Mucosa of rectum (tissue), 2 donors: ENCODE measurements around the gene SYNGR2.
A peak's percentile ranks its signal among the peaks of the same experiment; 100 is the strongest.

ENCODE experiments used
- H3K27ac ChIP-seq, 2 donors: one replicate each; pipeline ENCODE4 v1.7.0; 2013; ENCODE audit warnings: inconsistent platforms in 2 of 2, low read depth in 2 of 2, low read length in 2 of 2
- H3K27me3 ChIP-seq, 2 donors: one replicate each; pipeline ENCODE4 v1.7.0; 2013; ENCODE audit warnings: low read length in 2 of 2; ENCODE audit not compliant: control insufficient read depth in 2 of 2, insufficient read depth in 2 of 2
- H3K36me3 ChIP-seq, 2 donors: one replicate each; pipeline ENCODE4 v1.7.0; 2013; ENCODE audit warnings: low read length in 2 of 2; ENCODE audit not compliant: control insufficient read depth in 2 of 2, insufficient read depth in 2 of 2
- H3K4me1 ChIP-seq, 2 donors: one replicate each; pipeline ENCODE4 v1.7.0; 2013; ENCODE audit warnings: low read length in 2 of 2, mild to moderate bottlenecking in 1 of 2; ENCODE audit not compliant: control insufficient read depth in 2 of 2, insufficient read depth in 2 of 2
- H3K4me3 ChIP-seq, 2 donors: one replicate each; pipeline ENCODE4 v1.7.0; 2013; ENCODE audit warnings: low read length in 2 of 2
- H3K9ac ChIP-seq, 2 donors: one replicate each; pipeline ENCODE4 v1.7.0; 2013; ENCODE audit warnings: low read length in 2 of 2, low read depth in 1 of 2, mild to moderate bottlenecking in 1 of 2
- H3K9me3 ChIP-seq, 2 donors: one replicate each; pipeline ENCODE4 v1.7.0; 2013; ENCODE audit warnings: low read length in 2 of 2; ENCODE audit not compliant: control insufficient read depth in 2 of 2
- donor health status: healthy.
- donor health status: Normal muscosa, but diverticular disease.

Gene SYNGR2

DNA sequence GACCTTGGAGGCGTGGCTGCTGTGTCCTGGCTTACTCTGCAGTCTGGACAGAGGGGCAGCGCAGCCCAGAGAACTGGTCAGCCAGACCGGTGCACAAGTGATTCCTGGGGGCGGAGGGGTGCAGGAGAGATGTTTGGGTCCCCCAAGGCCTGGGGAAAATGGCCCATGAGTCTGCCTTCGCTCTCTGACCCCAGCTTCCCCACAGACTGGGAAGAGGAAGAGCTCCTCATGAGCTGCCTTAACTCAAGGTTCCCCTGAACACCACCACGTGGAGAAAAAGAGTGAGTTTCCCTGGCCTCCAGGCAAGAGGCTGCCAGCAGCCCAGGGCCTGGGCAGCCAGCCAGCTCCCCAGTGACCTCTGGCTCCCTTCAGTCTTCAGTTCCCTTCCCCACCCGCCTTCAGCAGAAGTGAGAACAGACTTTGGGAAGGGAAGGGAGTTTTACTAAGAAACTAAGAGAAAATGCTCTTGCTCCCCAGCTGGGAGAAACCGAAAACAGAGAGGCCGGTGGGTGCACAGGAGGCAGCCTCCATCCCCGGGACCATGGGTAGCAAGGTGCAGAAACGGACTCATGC lies 24.1 kb upstream of the SYNGR2 start:
- Histone ChIP-seq H3K9me3 (no peaks in the 10 kb centered on the region), H3K4me1 (peaks cover 58 to 59% of the 10 kb centered on the region in 2 donors), H3K9ac (peak overlapping the region; percentile 26 to 54), H3K27me3 (no peaks in the 10 kb centered on the region), H3K36me3 (no peaks in the 10 kb centered on the region), H3K27ac (peak overlapping the region; percentile 81 to 87), H3K4me3 (peak overlapping the region in 1 of 2 donors; percentile 44)

GRCh38 chr17:78144736-78145641 lies 23.4 kb upstream of the SYNGR2 start:
- Histone ChIP-seq H3K4me1 (peaks cover 58% of the 10 kb centered on the region in 2 donors), H3K27ac (peak overlapping the region; percentile 81 to 87)

DNA sequence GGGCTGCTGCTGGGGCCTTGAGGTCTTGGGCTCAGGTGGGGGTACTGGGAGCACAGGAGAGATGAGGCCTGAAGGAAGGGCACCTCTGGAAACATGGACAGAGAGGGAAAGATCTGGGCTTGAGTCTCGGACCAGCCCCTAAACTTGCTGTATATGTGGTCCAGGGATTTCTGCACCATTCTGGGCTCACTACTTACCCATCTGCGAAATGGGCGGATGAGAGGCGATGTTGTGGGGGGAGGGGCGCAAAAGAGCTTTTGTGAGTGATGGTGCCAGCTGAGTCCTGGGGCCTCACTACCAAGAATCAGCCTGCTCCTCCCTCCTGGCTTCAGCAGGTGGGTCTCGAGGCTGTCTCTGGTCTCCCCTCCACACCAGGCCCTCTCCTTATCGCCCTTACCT lies 21.9 kb upstream of the SYNGR2 start:
- Histone ChIP-seq H3K9me3 (no peaks in the 10 kb centered on the region), H3K27ac (peak overlapping the region in 1 of 2 donors; percentile 52), H3K4me3 (no peak overlapping the region), H3K36me3 (no peaks in the 10 kb centered on the region), H3K4me1 (peaks cover 63% of the 10 kb centered on the region in 2 donors), H3K27me3 (no peaks in the 10 kb centered on the region), H3K9ac (no peak overlapping the region)

More at GRCh38 chr17:78144736-78145641, 23.4 kb upstream of the SYNGR2 start:
- Histone ChIP-seq H3K4me3 (peak overlapping the region in 1 of 2 donors; percentile 44), H3K36me3 (no peaks in the 10 kb centered on the region), H3K9ac (peak overlapping the region; percentile 26 to 54), H3K9me3 (no peaks in the 10 kb centered on the region), H3K27me3 (no peaks in the 10 kb centered on the region)

- Histone ChIP-seq H3K4me1 (peaks cover 62 to 63% of the 10 kb centered on the region in 2 donors), H3K27me3 (no peaks in the 10 kb centered on the region)
These were observed 21.5 kb upstream of the SYNGR2 start for GRCh38 chr17:78146881-78147280.

DNA sequence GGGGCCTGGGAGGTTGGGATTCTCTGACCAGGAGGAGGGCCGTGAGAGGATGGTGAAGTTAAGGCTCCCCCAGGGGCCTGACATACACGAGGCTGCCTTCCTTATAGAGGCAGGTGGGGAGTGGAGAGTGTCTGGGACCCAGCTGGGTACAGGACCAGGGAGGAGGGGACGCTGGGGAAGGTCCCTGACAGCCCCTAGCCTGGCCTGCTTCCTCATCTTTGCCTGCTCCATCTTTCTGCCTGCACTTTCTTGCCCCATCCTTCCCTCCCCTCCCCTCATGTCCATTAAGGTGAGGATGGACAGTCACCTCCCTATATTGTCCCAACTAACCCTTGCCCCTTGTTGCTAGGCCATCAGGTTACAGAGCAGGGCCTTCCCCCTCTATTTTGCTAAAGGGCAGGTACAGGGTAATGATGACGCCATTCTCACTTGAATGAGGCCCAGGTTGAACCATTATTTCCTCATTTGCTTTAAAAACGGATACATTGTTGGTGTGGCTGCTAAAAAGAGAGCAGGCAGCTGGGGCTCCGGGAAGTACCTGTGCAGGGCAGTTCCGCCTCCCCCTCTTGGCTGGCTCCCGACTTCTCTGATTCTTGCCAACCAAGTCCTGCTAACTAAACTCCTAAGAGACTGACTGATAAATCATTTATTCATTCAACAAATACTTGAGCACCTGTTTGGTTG lies 20.9 kb upstream of the SYNGR2 start:
- Histone ChIP-seq H3K9ac (peak overlapping the region; percentile 44 to 56), H3K9me3 (no peaks in the 10 kb centered on the region), H3K4me3 (no peak overlapping the region), H3K36me3 (no peaks in the 10 kb centered on the region), H3K4me1 (peaks cover 60 to 61% of the 10 kb centered on the region in 2 donors), H3K27ac (peak overlapping the region; percentile 45 to 52), H3K27me3 (no peaks in the 10 kb centered on the region)

More at GRCh38 chr17:78146881-78147280, 21.5 kb upstream of the SYNGR2 start:
- Histone ChIP-seq H3K4me3 (no peak overlapping the region), H3K27ac (peak overlapping the region; percentile 45 to 52), H3K36me3 (no peaks in the 10 kb centered on the region), H3K9ac (peak overlapping the region in 1 of 2 donors; percentile 56), H3K9me3 (no peaks in the 10 kb centered on the region)

- Histone ChIP-seq H3K9ac (peak overlapping the region; percentile 32 to 38), H3K4me1 (peaks cover 59 to 60% of the 10 kb centered on the region in 2 donors)
These were observed 19.9 kb upstream of the SYNGR2 start for GRCh38 chr17:78148286-78149016.

DNA sequence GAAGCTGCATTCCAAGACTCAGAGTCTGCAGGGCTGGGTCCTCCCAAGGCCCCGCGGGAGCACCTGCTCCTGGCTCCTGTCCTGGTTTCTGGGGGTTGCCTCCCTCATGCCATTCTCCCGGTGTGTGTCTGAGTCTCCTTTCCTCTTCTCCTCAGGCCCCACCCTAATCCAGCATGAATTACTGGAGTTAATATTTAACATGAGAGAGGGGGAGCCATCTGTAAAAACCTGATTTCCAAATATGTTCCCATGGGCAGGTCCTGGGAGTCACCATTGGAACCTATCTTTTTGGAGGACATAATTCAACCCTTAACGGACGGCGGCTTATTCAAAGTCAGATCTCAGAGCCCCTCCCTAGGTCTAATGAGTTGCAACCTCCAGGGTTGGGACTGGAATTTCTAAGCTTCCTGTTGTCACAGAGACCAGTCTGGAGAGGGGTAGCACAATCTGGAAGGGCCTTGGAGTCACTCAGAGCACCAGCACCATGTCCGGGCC lies 16.8 kb upstream of the SYNGR2 start:
- peaks cover 42 to 43% of the 10 kb centered on the region in 2 donors for H3K4me1 ChIP-seq
- no peaks in the 10 kb centered on the region for H3K36me3 ChIP-seq
- no peaks in the 10 kb centered on the region for H3K27me3 ChIP-seq
- H3K9me3 ChIP-seq = no peaks in the 10 kb centered on the region
- H3K27ac ChIP-seq = peak overlapping the region; percentile 77 to 80
- no peak overlapping the region for H3K4me3 ChIP-seq
- H3K9ac ChIP-seq = peak overlapping the region in 1 of 2 donors; percentile 31

More at GRCh38 chr17:78148286-78149016, 19.9 kb upstream of the SYNGR2 start:
- H3K27me3 ChIP-seq = no peaks in the 10 kb centered on the region
- H3K4me3 ChIP-seq = no peak overlapping the region
- H3K9me3 ChIP-seq = no peaks in the 10 kb centered on the region
- H3K27ac ChIP-seq = peak overlapping the region in 1 of 2 donors; percentile 52
- H3K36me3 ChIP-seq = no peaks in the 10 kb centered on the region

DNA sequence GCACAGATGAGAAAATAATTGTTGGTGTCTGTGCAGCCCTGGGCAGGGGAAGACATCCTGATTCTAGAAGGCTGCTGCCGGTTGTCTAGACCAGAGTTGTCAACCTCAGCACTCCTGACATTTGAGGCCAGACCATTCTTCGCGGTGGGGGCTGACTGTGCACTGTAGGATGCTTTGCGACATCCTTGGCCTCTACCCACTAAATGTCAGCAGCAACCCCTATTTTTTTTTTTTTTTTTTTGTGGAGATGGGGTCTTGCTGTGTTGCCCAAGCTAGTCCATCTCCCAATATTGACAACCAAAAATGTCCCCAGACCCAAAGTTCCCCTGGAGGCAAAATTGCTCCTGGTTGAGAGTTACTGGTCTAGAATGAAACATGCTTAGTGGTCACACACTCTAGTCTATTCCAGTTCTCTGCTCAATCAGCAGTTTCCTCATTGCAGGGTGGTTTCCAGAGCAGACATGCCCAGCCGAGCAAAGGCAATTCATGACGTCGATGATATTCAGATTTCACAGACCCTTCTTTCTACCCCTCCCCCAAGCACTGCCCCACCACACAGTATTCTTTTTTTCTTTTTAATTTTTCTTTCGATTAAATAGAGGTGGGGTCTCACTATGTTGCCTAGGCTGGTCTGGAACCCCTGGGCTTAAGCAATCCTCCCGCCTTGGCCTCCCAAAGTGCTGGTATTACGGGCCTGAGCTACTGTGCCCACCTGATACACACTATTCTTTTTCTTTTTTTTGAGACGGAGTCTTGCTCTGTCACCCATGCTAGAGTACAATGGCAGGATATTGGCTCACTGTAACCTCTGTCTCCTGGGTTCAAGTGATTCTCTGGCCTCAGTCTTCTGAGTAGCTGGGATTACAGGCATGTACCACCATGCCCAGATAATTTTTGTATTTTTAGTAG lies 13.2 kb upstream of the SYNGR2 start:
- Histone ChIP-seq H3K4me1 (peaks cover 23% of the 10 kb centered on the region in 2 donors), H3K27ac (peak overlapping the region; percentile 19 to 65), H3K27me3 (no peaks in the 10 kb centered on the region), H3K36me3 (no peaks in the 10 kb centered on the region), H3K4me3 (peak overlapping the region in 1 of 2 donors; percentile 2), H3K9ac (peak overlapping the region in 1 of 2 donors; percentile 33), H3K9me3 (no peaks in the 10 kb centered on the region)
